OCI-LY7 (cell line): Measurements from ENCODE around the gene NBPF9. TPM values are rescaled to one million over a fixed set of nuclear protein-coding genes. Genes with fewer than 3 reads are reported as not detected.
"Not testable (repeated sequence)": the region's sequence is repeated elsewhere in the genome, so short reads cannot be mapped to it uniquely, and the experiment has no call there.

Source experiments
- BruUV-seq: library from RNA; stranded (reverse); fragments of 400-500 nt; replicated peaks from 2 replicates; lab custom pipeline; 2021; lab: Mats Ljungman, UMichigan
- CTCF ChIA-PET: fragments of 300-600 bp; sonication (Branson Sonifier 250); formaldehyde crosslinking; loops from one replicate; lab custom pipeline; 2022; ENCODE audit warnings: antibody characterized with exemption; ENCODE audit not compliant: unreplicated experiment; lab: Charles Lee
- POLR2A ChIA-PET: fragments of 300-600 bp; sonication (Branson Sonifier 250); formaldehyde crosslinking; loops from one replicate; lab custom pipeline; 2022; ENCODE audit warnings: antibody characterized with exemption; lab: Charles Lee
- DNase-seq: peaks from one replicate; pipeline ENCODE4 v3.0.0-alpha.2; 2015; ENCODE audit warnings: low spot score
- H2AFZ ChIP-seq: fragments of 200-600 bp; sonication (generic), shearing (Covaris generic); 2 replicates; pipeline ENCODE4 v1.6.1; 2014; ENCODE audit warnings: mild to moderate bottlenecking, antibody characterized with exemption, low read length, moderate library complexity
- H3K27ac ChIP-seq: fragments of 200-600 bp; sonication (generic); 2 replicates; pipeline ENCODE4 v1.5.1; 2014; ENCODE audit warnings: mixed run types, low read depth, mild to moderate bottlenecking, moderate library complexity, low read length, inconsistent platforms; ENCODE audit not compliant: poor library complexity, severe bottlenecking
- H3K36me3 ChIP-seq: fragments of 200-600 bp; sonication (generic); 2 replicates; pipeline ENCODE4 v1.6.1; 2014; ENCODE audit warnings: mild to moderate bottlenecking, antibody characterized with exemption, low read length, moderate library complexity, mixed read lengths; ENCODE audit not compliant: insufficient read depth
- H3K4me1 ChIP-seq: fragments of 200-600 bp; sonication (generic); 2 replicates; pipeline ENCODE4 v1.5.1; 2014; ENCODE audit warnings: mild to moderate bottlenecking, low read length; ENCODE audit not compliant: insufficient read depth, poor library complexity, severe bottlenecking
- H3K4me2 ChIP-seq: fragments of 200-600 bp; sonication (generic); 2 replicates; pipeline ENCODE4 v1.6.1; 2014; ENCODE audit warnings: mild to moderate bottlenecking, low read length
- H3K4me3 ChIP-seq: fragments of 200-600 bp; sonication (generic); 2 replicates; pipeline ENCODE4 v1.5.1; 2014; ENCODE audit warnings: mild to moderate bottlenecking, low read depth, low read length; ENCODE audit not compliant: poor library complexity, severe bottlenecking
- H3K79me2 ChIP-seq: fragments of 200-600 bp; sonication (generic); 2 replicates; pipeline ENCODE4 v1.6.1; 2016; ENCODE audit warnings: low read depth, mild to moderate bottlenecking, low read length, moderate library complexity, mixed read lengths; ENCODE audit not compliant: insufficient read depth
- H3K9me2 ChIP-seq: fragments of 200-600 bp; sonication (generic); 2 replicates; pipeline ENCODE4 v1.6.1; 2016; ENCODE audit warnings: mild to moderate bottlenecking, low read length, mixed read lengths; ENCODE audit not compliant: insufficient read depth
- H3K9me3 ChIP-seq: fragments of 200-600 bp; sonication (generic); 2 replicates; pipeline ENCODE4 v1.6.1; 2014; ENCODE audit warnings: mild to moderate bottlenecking, mixed run types, low read length, mixed read lengths
- H4K20me1 ChIP-seq: fragments of 200-600 bp; sonication (generic); 2 replicates; pipeline ENCODE4 v1.6.1; 2014; ENCODE audit warnings: mild to moderate bottlenecking, antibody characterized with exemption, low read length, moderate library complexity, mixed read lengths; ENCODE audit not compliant: insufficient read depth
- intact Hi-C: fragments of 100-400 bp; cut with micrococcal nuclease; formaldehyde crosslinking; loops from one replicate; pipeline ENCODE4 v1.10.0; 2022; ENCODE audit not compliant: unreplicated experiment
- total RNA-seq, 2 experiments: library from RNA; depleted of rRNA in 1 of 2; stranded (reverse); fragments of >200 nt in 1 of 2; shearing (Covaris generic) in 1 of 2; gene quantifications; 2 replicates each; pipeline ENCODE4 v1.2.3, GENCODE V29; 2014 to 2022
- TF ChIP-seq, protein P1 (sequence below): fragments of 200-600 bp; sonication (generic); conservative IDR thresholded peaks from 2 replicates; pipeline ENCODE4 v1.5.1; 2014; ENCODE audit warnings: mild to moderate bottlenecking, antibody characterized with exemption, low read length, moderate library complexity, mixed read lengths

Gene NBPF9
- total RNA-seq, 2 experiments from 2014 or later: 24.3 to 33.8 TPM

DNA sequence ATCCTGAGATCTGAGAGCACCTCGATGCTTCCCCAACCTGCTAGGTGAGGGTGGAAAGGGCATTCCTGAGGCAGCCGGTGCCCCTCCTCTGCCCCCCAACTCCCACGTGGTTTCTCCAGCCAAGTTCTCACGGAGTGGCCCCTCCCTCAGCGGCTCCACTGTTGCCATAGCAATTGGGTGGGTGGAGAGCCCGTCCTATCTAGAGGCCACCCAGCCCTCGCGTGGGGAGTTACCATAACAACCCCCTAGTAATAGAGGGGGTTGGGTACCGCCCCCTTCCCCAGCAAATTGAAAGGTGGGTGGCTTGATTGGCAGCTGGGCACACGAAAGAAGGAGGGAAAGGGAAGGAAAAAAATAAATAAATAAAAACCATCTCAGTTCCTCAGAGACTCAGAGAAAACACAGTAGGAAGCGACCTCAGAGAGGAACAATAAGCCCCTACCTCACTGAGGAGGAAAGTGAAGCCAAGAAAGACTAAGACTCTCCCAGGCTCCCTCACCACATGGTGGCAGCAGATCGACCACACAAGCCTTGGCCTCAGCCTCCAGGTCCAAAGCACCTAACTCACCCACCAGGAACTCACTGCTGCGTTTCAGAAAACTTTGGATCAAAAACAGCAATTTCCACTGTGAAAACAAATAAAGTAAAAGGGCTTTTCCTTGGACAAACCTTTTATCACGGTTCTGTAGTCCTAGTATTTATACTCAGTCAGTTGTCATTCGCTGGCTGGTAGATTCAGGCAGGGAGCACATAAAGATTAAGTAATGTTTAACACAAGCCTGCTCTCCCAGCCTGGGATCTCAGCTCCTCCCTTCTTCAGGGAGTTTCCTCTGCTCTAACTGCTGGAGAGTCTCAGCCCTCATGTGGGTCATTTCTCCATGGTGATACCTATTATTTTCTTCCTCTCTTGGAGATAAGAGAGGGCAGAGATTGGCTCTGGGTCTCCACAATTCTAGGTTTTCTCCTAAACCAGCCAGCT, 20.9 kb upstream of the NBPF9 start:
- CTCF ChIA-PET, BruUV-seq: not testable (repeated sequence)

DNA sequence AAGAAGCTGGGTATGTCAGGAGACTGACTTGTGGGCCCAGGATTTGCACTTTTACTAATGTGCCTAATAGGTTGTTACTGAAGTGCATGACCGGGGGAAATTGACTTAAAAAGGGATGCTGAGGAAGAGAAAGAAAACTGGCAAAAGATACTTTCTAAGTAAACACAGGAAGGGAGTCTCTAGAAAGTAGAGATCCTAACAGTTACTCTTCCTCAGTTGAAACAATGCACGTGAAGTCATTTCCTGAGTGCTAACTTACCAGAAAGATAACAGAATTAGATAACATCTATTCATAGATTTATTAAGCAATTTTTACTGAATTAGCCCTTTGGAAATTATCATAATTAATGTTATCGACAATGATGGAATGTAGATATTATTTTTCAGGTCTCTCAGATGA, 9.5 kb upstream of the NBPF9 start:
- POLR2A ChIA-PET, H3K4me2 ChIP-seq, DNase-seq, H3K4me3 ChIP-seq, BruUV-seq, H3K4me1 ChIP-seq, H3K9me2 ChIP-seq, H2AFZ ChIP-seq, intact Hi-C loops, H4K20me1 ChIP-seq, H3K79me2 ChIP-seq, H3K9me3 ChIP-seq, H3K36me3 ChIP-seq, H3K27ac ChIP-seq, CTCF ChIA-PET: not testable (repeated sequence)

More for the DNA sequence above, 20.9 kb upstream of the NBPF9 start:
- H3K36me3 ChIP-seq, H4K20me1 ChIP-seq, H3K9me2 ChIP-seq, H2AFZ ChIP-seq, H3K9me3 ChIP-seq, DNase-seq, H3K4me1 ChIP-seq, intact Hi-C loops, H3K79me2 ChIP-seq, H3K4me3 ChIP-seq, H3K27ac ChIP-seq, POLR2A ChIA-PET: not testable (repeated sequence)
- H3K4me2 ChIP-seq: peak overlapping the region; percentile 20; the same call in 1 of the 2 replicates
- TF ChIP-seq, protein P1, sequence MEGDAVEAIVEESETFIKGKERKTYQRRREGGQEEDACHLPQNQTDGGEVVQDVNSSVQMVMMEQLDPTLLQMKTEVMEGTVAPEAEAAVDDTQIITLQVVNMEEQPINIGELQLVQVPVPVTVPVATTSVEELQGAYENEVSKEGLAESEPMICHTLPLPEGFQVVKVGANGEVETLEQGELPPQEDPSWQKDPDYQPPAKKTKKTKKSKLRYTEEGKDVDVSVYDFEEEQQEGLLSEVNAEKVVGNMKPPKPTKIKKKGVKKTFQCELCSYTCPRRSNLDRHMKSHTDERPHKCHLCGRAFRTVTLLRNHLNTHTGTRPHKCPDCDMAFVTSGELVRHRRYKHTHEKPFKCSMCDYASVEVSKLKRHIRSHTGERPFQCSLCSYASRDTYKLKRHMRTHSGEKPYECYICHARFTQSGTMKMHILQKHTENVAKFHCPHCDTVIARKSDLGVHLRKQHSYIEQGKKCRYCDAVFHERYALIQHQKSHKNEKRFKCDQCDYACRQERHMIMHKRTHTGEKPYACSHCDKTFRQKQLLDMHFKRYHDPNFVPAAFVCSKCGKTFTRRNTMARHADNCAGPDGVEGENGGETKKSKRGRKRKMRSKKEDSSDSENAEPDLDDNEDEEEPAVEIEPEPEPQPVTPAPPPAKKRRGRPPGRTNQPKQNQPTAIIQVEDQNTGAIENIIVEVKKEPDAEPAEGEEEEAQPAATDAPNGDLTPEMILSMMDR: peak; percentile 16; the same call in 1 of the 2 replicates

DNA sequence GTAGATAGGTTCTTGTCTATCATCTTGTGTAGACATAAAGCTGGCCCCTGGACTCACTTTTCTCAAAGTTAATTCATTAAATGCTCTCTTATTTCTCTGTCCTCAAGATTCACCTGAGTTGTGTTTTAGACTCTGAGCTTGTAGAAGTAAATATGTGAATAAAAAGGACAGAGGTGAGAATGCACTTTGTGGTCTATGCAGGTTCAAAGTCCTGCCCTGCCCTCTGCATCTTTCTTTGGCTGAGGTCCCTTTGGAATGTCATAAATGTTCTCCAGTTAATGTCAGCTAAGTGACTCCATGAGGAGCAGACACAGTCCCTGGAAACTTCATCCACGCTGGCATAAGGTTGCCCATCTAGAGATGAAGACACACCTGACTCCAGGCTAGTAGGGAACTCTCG, 7.0 kb upstream of the NBPF9 start:
- BruUV-seq, H3K4me1 ChIP-seq, intact Hi-C loops: not testable (repeated sequence)

DNA sequence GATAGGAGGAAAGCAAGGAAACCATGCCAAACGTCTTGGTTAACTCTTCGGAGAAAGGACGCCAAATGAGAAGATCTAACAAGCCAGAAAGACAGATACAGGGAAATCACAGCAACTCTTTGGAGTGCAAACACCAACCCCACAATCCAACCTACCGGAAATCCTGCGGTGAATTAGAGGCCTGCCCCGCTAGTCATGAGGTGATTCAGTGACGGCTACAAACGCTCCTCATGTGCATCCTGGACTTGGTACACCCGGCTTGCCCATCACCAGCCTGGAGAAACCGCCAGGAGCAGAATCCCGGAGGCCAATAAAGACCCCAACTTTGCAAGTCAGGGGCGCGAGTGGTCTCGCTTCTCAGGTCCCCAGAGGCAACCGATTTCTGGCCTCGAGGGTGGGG, 777 bp downstream of the NBPF9 start:
- CTCF ChIA-PET, H3K9me3 ChIP-seq, POLR2A ChIA-PET, DNase-seq, H3K9me2 ChIP-seq, H3K79me2 ChIP-seq, H4K20me1 ChIP-seq, H3K27ac ChIP-seq, BruUV-seq, H2AFZ ChIP-seq, intact Hi-C loops, H3K4me1 ChIP-seq, H3K36me3 ChIP-seq: not testable (repeated sequence)
- Histone ChIP-seq H3K4me2 (peak overlapping the region; percentile 46; the same call in 1 of the 2 replicates), H3K4me3 (peak overlapping the region; percentile 63)

More for the DNA sequence above, 7.0 kb upstream of the NBPF9 start:
- H3K9me2 ChIP-seq, H3K4me3 ChIP-seq, H3K4me2 ChIP-seq, DNase-seq, CTCF ChIA-PET, H3K79me2 ChIP-seq, POLR2A ChIA-PET, H3K9me3 ChIP-seq, H4K20me1 ChIP-seq, H3K27ac ChIP-seq, H2AFZ ChIP-seq, H3K36me3 ChIP-seq: not testable (repeated sequence)

DNA sequence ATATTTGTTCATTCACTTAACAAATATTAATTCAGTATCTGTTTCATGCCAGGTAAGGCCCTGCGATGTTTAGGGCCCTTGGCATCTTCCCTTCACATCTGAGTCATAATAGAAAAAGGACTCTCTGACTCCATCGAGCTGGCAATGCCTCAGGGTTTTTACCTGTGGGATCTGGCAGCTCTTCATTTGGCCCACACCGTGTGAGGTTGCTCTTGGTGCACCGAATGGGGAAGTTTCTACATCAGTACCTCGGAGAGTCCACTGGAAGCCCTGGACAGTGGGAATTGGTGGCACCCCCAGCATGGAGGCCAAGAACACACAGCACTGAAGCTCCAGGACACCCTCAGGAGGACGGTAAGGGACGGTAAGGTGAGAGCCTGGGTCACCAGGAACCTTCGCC, 5.1 kb downstream of the NBPF9 start:
- H3K4me1 ChIP-seq, BruUV-seq, intact Hi-C loops, H3K36me3 ChIP-seq, H2AFZ ChIP-seq, H3K79me2 ChIP-seq, H3K4me2 ChIP-seq, DNase-seq, H3K9me3 ChIP-seq, POLR2A ChIA-PET, H4K20me1 ChIP-seq, H3K9me2 ChIP-seq, H3K4me3 ChIP-seq, H3K27ac ChIP-seq, CTCF ChIA-PET: not testable (repeated sequence)
